ENCODE data around the gene PCSK6.

PCSK6 gene

DNA sequence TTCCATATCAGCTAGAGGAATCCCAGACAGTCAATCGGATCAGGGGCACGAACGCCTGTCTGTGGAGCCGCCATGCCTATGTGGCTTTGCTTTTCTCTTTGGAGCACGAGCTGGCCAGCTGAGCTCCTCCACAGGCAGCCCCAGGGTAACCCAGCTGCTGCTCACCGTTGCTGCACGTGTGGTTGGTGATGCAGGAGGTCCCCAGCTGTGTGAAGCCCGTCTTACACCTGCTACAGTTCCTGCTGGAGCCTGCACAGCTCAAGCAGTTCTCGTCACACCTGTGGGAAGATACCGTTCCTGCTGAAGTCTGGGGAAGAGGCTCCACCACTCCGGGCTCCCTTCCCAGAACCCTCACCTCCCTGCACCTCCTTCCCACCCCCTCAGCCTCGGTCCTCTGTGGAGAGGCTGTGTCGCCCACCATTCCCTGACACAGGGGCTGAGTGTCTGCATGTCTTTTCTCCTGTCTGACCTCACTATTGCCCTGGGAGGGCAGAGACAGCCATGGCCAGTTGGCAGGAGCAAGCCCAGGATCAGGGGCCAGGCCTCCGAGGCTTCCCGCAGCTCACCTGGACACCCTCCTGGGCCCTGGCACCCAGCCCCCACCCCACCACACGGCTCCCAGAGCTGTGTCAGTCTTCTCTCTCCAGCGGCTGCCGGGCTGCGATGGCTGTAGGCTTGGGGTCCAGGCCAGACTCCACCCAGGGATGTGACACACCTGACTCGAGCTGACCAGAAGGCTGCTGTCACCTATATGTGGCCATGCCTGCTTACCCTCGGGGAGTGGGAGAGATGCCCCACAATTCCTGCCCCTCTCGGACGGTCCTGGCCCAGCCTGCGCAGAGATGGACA is 182.2 kb downstream of the PCSK6 start:
- H3K27ac ChIP-seq (ENCODE audit: low read depth, low read length), result no peak overlapping the region
- no peak overlapping the region for H3K4me2 ChIP-seq (ENCODE audit: low read depth, low read length, poor library complexity, severe bottlenecking)
- H3K9me3 ChIP-seq (ENCODE audit: insufficient read depth, low read length), result no peaks in the 10 kb centered on the region
- H4K20me1 ChIP-seq (ENCODE audit: low read depth, low read length), result no peaks in the 10 kb centered on the region
- no peaks in the 10 kb centered on the region for H3K9me2 ChIP-seq (replicated peaks; ENCODE audit: insufficient read depth, low read length)
- H3K4me3 ChIP-seq (ENCODE audit: insufficient read depth, low read length, poor library complexity, severe bottlenecking), result no peak overlapping the region
- H2AFZ ChIP-seq (ENCODE audit: low read depth, low read length, severe bottlenecking), result no peak overlapping the region
- H3K27me3 ChIP-seq (ENCODE audit: low read length), result no peaks in the 10 kb centered on the region
- H3K36me3 ChIP-seq (ENCODE audit: low read length), result no peaks in the 10 kb centered on the region
- H3K79me2 ChIP-seq (ENCODE audit: insufficient read depth, low read length), result no peaks in the 10 kb centered on the region
- H3F3A ChIP-seq (ENCODE audit: insufficient read depth), result no peaks in the 10 kb centered on the region
- H3K9ac ChIP-seq (ENCODE audit: low read length), result no peak overlapping the region
- no peak for TF ChIP-seq EZH2phosphoT487 (conservative IDR thresholded peaks at IDR 0.05; ENCODE audit: low read length)
- TF ChIP-seq, protein P1, sequence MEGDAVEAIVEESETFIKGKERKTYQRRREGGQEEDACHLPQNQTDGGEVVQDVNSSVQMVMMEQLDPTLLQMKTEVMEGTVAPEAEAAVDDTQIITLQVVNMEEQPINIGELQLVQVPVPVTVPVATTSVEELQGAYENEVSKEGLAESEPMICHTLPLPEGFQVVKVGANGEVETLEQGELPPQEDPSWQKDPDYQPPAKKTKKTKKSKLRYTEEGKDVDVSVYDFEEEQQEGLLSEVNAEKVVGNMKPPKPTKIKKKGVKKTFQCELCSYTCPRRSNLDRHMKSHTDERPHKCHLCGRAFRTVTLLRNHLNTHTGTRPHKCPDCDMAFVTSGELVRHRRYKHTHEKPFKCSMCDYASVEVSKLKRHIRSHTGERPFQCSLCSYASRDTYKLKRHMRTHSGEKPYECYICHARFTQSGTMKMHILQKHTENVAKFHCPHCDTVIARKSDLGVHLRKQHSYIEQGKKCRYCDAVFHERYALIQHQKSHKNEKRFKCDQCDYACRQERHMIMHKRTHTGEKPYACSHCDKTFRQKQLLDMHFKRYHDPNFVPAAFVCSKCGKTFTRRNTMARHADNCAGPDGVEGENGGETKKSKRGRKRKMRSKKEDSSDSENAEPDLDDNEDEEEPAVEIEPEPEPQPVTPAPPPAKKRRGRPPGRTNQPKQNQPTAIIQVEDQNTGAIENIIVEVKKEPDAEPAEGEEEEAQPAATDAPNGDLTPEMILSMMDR (IDR thresholded peaks at IDR 0.05; ENCODE audit: insufficient read depth, low read length, poor library complexity, severe bottlenecking), result no peak

DNA sequence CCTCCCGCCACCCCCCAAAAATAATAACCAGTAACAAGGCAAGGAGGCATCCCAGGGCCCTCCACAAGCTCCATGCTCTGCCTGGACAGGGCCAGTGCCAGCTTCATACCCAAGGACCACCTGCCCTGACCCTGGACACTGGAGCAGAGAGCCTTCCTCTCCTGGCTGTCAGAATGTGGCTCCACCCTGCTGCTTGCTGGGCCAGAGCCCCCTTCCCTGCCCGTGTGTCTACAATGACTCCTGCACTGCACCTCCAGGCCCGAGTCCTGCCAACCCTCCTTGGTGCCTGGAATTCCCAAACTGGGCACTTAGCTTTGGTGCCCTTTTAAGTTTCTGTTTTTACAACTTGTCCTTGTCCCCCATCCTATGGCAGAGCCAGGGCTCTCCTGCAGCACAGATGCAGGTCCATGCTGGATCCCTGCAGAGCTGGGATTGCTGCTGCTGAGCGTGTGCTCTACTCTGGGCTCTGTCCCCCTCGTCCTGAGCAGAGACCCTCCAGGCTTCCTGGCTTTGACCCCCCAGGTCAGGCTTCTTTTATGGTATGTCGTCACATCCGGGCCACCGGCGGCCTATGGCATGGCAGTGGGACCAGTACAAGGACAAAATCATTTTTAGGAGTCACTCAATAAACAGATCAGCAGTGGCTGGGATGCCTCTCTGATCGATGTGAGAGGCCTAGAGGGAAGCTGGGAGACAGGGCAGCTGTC is 183.0 kb downstream of the PCSK6 start:
- TF ChIP-seq, protein P1 (IDR thresholded peaks at IDR 0.05; ENCODE audit: insufficient read depth, low read length, poor library complexity, severe bottlenecking), result no peak
- no peak for TF ChIP-seq EZH2phosphoT487 (conservative IDR thresholded peaks at IDR 0.05; ENCODE audit: low read length)
- Histone ChIP-seq H3K27me3 (ENCODE audit: low read length) (no peaks in the 10 kb centered on the region), H4K20me1 (ENCODE audit: low read depth, low read length) (no peaks in the 10 kb centered on the region), H3K27ac (ENCODE audit: low read depth, low read length) (no peak overlapping the region), H3K4me3 (ENCODE audit: insufficient read depth, low read length, poor library complexity, severe bottlenecking) (no peak overlapping the region), H3K79me2 (ENCODE audit: insufficient read depth, low read length) (no peaks in the 10 kb centered on the region), H3K9me2 (replicated peaks; ENCODE audit: insufficient read depth, low read length) (no peaks in the 10 kb centered on the region), H3K4me2 (ENCODE audit: low read depth, low read length, poor library complexity, severe bottlenecking) (no peak overlapping the region), H2AFZ (ENCODE audit: low read depth, low read length, severe bottlenecking) (no peak overlapping the region), H3K36me3 (ENCODE audit: low read length) (no peaks in the 10 kb centered on the region), H3K9ac (ENCODE audit: low read length) (no peak overlapping the region), H3F3A (ENCODE audit: insufficient read depth) (no peaks in the 10 kb centered on the region), H3K9me3 (ENCODE audit: insufficient read depth, low read length) (no peaks in the 10 kb centered on the region)

DNA sequence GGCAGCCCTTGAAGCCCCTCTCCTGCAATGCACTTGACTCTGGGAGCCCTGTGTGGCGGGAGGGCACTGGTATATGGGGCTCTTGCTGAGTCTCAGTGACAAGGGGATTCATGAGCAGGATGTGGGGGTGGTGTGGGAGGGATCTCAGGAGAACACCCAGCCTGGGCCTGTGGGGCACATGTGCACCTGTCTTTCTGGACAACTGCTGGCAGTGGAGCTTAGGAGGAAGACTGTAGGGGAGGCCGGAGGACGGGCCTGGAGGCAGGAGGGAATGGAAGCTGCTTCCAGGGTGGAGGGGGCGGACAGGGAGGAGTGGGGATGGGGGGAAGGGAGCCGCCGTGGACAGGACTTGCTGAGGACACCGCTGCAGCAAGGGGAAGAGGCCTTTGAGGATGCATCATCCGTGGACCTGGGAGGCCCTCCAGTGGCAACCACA is 183.7 kb downstream of the PCSK6 start:
- TF ChIP-seq, protein P1 (IDR thresholded peaks at IDR 0.05; ENCODE audit: insufficient read depth, low read length, poor library complexity, severe bottlenecking), result no peak
- no peak for TF ChIP-seq EZH2phosphoT487 (conservative IDR thresholded peaks at IDR 0.05; ENCODE audit: low read length)
- no peaks in the 10 kb centered on the region for H3K9me3 ChIP-seq (ENCODE audit: insufficient read depth, low read length)
- no peaks in the 10 kb centered on the region for H3K79me2 ChIP-seq (ENCODE audit: insufficient read depth, low read length)
- no peak overlapping the region for H2AFZ ChIP-seq (ENCODE audit: low read depth, low read length, severe bottlenecking)
- H3K36me3 ChIP-seq (ENCODE audit: low read length), result no peaks in the 10 kb centered on the region
- no peaks in the 10 kb centered on the region for H4K20me1 ChIP-seq (ENCODE audit: low read depth, low read length)
- H3K4me3 ChIP-seq (ENCODE audit: insufficient read depth, low read length, poor library complexity, severe bottlenecking), result no peak overlapping the region
- no peaks in the 10 kb centered on the region for H3K9me2 ChIP-seq (replicated peaks; ENCODE audit: insufficient read depth, low read length)
- no peak overlapping the region for H3K9ac ChIP-seq (ENCODE audit: low read length)
- no peaks in the 10 kb centered on the region for H3F3A ChIP-seq (ENCODE audit: insufficient read depth)
- H3K4me2 ChIP-seq (ENCODE audit: low read depth, low read length, poor library complexity, severe bottlenecking), result no peak overlapping the region
- no peak overlapping the region for H3K27ac ChIP-seq (ENCODE audit: low read depth, low read length)
- no peaks in the 10 kb centered on the region for H3K27me3 ChIP-seq (ENCODE audit: low read length)
